Lower leg skin (tissue), 4 donors: ENCODE results near the gene JKAMP. TPM values are rescaled to one million over a fixed set of nuclear protein-coding genes. Genes with fewer than 3 reads are reported as not detected.

Experiments
- DNase-seq, 2 donors: peaks; one replicate each; pipeline ENCODE4 v3.0.0-alpha.2; 2019; ENCODE audit warnings: low spot score in 2 of 2
- H3K4me3 ChIP-seq: fragments of 200-600 bp; sonication (generic); 2 replicates; pipeline ENCODE4 v1.5.1; 2017; ENCODE audit warnings: mild to moderate bottlenecking, low read depth; ENCODE audit not compliant: poor library complexity, severe bottlenecking
- POLR2A ChIP-seq, 2 donors: fragments of 450-650 bp; IDR thresholded peaks; one replicate each; pipeline ENCODE4 v1.6.1; 2016 to 2017; ENCODE audit warnings: antibody characterized with exemption in 2 of 2, mild to moderate bottlenecking in 1 of 2, moderate library complexity in 1 of 2
- WGBS, 2 donors: methylation state at CpG; one replicate each; pipeline ENCODE4 v1.1.5; 2018; 5-methylcytosine and 5-hydroxymethylcytosine counted together
- intact Hi-C: fragments of 100-400 bp; cut with DNase I; formaldehyde crosslinking; loops from one replicate; pipeline ENCODE4 v1.15.0; 2023; ENCODE audit warnings: low total_unique reads
- total RNA-seq, 4 donors: library from RNA; depleted of rRNA; stranded (reverse); fragments of >200 nt; gene quantifications; one replicate each; pipeline ENCODE4 v1.1.0, GENCODE V29; 2016
- TF ChIP-seq, protein P1 (sequence below), 3 donors: fragments of 450-650 bp; IDR thresholded peaks; one replicate each; pipeline ENCODE4 v1.5.1; 2016; ENCODE audit warnings: antibody characterized with exemption in 3 of 3, mild to moderate bottlenecking in 3 of 3, moderate library complexity in 2 of 3

Gene JKAMP
- total RNA-seq, 4 donors from 2014 or later: 37.0 to 62.5 (median 47.6) TPM

DNA sequence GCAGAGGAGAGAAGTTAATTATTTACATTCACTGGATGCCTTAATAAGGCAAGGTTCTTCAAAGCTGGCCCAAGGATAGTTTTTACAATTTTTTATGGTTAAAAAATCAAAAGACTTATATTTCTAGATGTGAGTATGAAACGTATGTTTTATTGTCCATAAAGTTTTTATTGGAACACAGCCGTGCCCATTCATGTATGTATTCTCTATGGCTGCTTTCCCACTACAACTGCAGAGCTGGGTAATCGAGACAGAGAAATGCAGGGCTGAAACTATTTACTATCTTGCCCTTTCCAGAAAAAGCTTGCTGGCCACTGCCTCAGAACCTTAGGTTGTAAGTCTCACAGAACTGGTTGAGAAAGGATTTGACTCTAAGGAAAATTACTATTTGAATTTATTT lies 16.4 kb downstream of the JKAMP start:
- intact Hi-C loops: no loop called here
- 76 to 78% methylated on average over 3 of the region's 3 CpGs for WGBS, 2 donors
- no peak for DNase-seq
- TF ChIP-seq, protein P1, sequence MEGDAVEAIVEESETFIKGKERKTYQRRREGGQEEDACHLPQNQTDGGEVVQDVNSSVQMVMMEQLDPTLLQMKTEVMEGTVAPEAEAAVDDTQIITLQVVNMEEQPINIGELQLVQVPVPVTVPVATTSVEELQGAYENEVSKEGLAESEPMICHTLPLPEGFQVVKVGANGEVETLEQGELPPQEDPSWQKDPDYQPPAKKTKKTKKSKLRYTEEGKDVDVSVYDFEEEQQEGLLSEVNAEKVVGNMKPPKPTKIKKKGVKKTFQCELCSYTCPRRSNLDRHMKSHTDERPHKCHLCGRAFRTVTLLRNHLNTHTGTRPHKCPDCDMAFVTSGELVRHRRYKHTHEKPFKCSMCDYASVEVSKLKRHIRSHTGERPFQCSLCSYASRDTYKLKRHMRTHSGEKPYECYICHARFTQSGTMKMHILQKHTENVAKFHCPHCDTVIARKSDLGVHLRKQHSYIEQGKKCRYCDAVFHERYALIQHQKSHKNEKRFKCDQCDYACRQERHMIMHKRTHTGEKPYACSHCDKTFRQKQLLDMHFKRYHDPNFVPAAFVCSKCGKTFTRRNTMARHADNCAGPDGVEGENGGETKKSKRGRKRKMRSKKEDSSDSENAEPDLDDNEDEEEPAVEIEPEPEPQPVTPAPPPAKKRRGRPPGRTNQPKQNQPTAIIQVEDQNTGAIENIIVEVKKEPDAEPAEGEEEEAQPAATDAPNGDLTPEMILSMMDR (IDR thresholded peaks at IDR 0.05): no peak
- TF ChIP-seq POLR2A (IDR thresholded peaks at IDR 0.05): no peak
- no peak overlapping the region for H3K4me3 ChIP-seq

DNA sequence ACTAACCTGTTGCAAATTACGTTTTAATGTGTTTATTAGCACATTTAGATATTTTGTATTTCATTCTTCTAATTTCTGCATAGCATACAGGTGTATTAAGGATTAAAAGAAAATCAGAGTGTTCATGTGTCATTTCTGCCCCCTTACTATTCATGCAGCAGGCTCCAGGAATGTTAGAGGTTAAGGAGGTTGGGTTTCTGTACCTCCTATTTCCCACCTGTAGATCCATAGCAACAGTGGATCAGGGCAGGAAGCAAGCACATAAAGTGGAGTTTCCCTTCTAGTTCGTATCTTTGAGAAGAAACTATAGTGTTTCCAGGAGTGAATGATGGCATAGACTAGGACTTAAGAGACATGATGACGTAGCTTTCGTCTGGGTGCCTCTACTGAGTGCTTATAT lies 18.9 kb downstream of the JKAMP start:
- WGBS, 2 donors: 72 to 73% methylated on average over 4 of the region's 4 CpGs
- DNase-seq: no peak
- no peak overlapping the region for H3K4me3 ChIP-seq
- TF ChIP-seq, protein P1 (IDR thresholded peaks at IDR 0.05): no peak
- TF ChIP-seq POLR2A (IDR thresholded peaks at IDR 0.05): no peak
- intact Hi-C loops: no loop called here

DNA sequence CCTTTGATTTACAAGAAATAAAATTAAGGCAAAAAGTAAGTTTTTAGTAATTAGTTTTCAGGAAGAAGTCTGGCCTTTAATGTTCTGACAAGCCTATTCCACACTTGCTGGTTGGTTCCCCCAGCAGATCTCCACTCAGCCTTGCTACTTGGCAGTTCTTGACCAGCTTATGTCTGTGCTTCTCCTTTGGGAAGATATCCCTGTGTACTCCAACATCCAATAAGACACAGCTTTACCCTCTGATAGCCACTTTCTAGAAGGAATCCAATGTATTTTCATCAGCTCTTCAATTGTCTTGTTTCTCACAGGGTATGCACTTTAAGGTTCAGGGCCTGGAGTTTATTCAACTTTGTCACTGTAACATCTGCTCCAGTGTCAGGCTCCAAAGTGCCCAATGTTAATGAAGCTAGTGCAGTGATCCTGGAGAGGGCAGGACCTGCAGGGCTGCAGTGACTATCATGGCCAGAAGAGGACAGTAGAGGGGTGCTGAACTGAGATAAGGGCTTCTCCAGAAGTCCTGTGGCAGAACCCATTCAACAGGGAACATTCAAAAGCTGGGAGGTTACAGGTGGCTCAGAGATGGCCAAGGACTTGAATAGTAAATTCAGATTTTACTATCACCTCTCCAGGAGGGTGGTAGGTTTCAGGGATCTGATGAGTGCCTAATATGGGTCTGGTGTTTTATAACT lies 22.9 kb downstream of the JKAMP start:
- peak in 1 of 2 donors; percentile 82 for DNase-seq
- H3K4me3 ChIP-seq: no peak overlapping the region
- intact Hi-C loops: no loop called here
- TF ChIP-seq POLR2A (IDR thresholded peaks at IDR 0.05): no peak
- TF ChIP-seq, protein P1 (IDR thresholded peaks at IDR 0.05): peak in 1 of 3 donors; percentile 59

DNA sequence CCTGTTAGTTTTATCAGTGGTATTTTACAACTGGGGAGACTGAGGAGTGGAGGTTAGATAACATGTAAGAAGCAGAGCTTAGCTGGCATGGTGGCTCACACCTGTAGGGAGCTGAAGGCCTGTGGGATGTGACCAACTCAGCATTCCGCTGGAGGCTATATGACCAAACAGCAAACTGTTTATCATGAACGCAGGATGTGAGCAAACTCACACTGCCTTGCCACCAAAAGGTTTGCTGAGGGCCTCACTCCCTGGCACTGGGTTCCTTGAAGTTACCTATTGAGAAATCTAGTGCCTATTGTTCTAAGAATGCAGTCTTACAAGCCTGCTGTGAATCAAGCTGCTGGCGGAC lies 23.4 kb downstream of the JKAMP start:
- WGBS, 2 donors: 97 to 98% methylated on average over 3 of the region's 3 CpGs
- H3K4me3 ChIP-seq: no peak overlapping the region
- no peak for DNase-seq
- intact Hi-C loops: no loop called here
- TF ChIP-seq, protein P1 (IDR thresholded peaks at IDR 0.05): no peak
- no peak for TF ChIP-seq POLR2A (IDR thresholded peaks at IDR 0.05)

DNA sequence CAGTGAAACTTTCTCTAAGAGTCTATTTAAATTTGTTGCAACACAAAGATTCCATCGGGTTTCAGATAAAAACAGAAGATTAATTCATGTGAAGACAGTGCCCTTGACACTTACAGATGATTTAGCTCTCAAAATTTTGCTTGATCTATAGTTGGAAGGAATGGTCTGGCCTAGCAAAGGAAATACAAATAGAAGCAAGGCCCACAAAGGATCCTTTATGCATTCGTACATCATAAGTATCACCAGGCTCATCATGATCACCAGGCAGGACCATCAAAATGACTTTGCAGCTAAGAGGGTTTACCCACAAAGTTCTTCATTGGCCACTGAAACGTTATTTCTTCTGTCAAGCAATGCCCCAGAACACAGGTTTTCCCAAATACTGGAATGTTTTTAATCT lies 24.8 kb downstream of the JKAMP start:
- WGBS, 2 donors: 75 to 77% methylated on average over 3 of the region's 3 CpGs
- intact Hi-C loops: no loop called here

More for the DNA sequence above, 24.8 kb downstream of the JKAMP start:
- no peak for DNase-seq
- no peak overlapping the region for H3K4me3 ChIP-seq
- TF ChIP-seq, protein P1 (IDR thresholded peaks at IDR 0.05): no peak
- no peak for TF ChIP-seq POLR2A (IDR thresholded peaks at IDR 0.05)
